ENCODE measurements around the gene BPGM.

The BPGM gene

GRCh38 chr7:134697205-134697886 is 50.7 kb downstream of the BPGM start:
- no peak for DNase-seq (ENCODE audit: low spot score)

DNA sequence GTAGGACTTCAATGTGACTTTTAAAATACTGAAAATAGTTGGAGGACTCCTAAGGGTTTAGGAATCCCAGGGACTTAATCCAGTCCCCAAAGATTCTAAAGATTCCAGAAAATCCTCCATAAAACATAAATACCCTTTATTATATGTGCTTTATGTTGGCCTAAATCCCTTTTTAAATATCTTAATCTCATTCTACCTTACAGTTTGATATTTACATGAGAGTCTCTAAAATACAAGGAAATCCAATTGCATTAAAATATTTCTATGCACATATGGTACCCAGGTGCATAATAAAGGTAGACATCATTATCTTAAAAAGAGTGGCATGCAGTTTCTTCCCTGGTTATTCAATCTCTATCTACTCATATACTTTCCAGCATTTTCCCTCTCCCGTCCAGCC is 51.8 kb downstream of the BPGM start:
- DNase-seq (ENCODE audit: low spot score), result no peak

DNA sequence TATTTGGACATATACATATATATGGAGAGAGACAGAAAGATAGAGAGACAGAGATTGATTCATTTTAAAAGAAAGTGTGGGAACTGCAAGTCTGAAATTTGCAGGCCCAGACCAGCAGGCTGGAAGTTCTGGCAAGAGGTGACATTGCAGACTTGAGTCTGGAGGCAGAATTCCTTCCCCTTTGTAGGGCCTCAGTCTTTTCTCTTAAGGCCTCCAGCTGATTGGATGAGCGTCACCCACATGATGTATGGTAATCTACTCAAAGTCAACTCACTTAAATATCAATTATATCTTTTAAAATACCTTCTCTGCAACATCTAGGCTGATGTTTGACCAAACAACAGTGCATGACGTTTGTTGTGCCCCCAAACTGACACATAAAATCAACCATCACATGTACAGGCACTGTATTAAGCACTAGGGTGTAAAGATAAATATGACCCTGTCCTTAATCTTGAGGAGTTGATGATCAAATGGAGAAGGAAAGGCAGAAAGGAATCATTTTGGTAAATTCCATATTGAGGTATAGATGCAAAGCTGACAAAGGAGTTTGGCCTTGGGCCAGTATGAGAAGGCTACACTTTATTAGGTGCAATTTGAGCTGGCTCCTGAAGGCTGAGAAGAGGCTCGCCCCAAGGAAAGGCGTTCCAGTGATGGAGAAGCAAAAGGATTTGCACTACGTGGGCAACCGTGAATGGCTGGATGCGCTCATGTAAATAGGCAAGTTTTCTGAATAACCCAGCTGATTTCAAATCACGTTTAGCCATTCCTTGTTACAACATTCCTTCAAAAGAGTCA is 52.6 kb downstream of the BPGM start:
- no peak for DNase-seq (ENCODE audit: low spot score)

DNA sequence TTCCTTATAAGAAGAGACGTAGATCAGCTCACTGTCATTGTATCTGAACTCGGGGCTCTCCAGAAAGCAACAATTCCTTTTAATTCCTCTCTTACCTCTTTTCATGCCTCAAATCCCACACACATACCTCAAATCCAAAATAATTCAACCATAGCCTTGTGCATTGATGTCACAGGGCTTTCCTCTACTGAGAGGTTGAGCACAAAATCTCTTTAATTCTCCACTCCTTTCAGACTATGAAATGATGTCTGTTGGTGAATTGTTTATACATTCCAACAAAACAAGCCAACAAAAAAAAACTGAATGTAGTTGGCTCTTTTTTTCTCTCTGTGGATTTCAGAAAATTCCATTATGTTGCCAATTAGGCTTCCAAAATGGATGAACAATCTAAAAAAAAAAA is 53.2 kb downstream of the BPGM start:
- no peak for DNase-seq (ENCODE audit: low spot score)

- peak; percentile 37 for DNase-seq (ENCODE audit: low spot score)
Observed at GRCh38 chr7:134701272-134701671, 54.6 kb downstream of the BPGM start.

GRCh38 chr7:134702366-134703240 is 56.0 kb downstream of the BPGM start:
- no peak for DNase-seq (ENCODE audit: low spot score)

GRCh38 chr7:134703241-134703594 is 56.6 kb downstream of the BPGM start:
- no peak for DNase-seq (ENCODE audit: low spot score)

GRCh38 chr7:134703782-134704181 is 57.1 kb downstream of the BPGM start:
- no peak for DNase-seq (ENCODE audit: low spot score)

DNA sequence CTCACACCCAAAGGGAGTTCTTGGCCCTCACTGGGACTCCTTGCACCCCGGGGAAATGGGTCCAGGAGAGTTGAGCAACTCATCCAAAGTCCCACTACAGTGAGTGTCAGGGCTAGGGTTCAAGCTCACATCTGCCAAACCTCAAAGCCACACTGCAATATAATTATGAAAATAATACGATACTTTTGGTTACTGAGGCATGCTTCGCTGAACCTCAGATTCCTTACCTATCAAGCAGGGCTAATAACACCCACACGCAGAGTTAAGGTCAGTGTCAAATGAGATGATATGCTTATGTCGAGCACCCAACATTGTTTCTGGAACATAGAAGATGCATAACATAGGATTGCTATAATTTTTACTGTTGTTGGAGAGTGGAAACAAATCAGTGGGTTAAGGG is 58.2 kb downstream of the BPGM start:
- DNase-seq (ENCODE audit: low spot score), result no peak

- DNase-seq (ENCODE audit: low spot score), result no peak
Observed at GRCh38 chr7:134705716-134706115, 59.1 kb downstream of the BPGM start.

GRCh38 chr7:134706468-134706867 is 59.8 kb downstream of the BPGM start:
- no peak for DNase-seq (ENCODE audit: low spot score)

- no peak for DNase-seq (ENCODE audit: low spot score)
Observed at GRCh38 chr7:134707663-134708378, 61.2 kb downstream of the BPGM start.

GRCh38 chr7:134708692-134709091 is 62.0 kb downstream of the BPGM start:
- no peak for DNase-seq (ENCODE audit: low spot score)

DNA sequence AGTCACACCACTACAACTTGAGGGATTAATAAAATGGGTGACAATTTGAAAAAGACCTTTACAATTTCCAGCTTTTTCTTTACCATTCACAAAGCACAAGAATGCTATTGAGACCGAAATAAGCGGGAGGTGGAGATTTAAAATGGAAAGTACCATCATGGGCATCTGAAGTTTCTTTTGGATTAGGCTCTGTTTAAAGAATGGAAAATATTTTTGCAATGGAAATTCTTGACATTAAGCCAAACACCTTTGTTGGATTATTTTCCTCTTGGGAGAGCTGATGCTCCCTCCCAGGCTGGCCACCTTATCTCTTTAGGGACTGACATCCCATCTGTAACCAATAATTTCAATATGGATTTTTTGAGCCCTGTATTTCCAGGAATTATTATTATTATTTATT is 62.5 kb downstream of the BPGM start:
- DNase-seq (ENCODE audit: low spot score), result no peak

DNA sequence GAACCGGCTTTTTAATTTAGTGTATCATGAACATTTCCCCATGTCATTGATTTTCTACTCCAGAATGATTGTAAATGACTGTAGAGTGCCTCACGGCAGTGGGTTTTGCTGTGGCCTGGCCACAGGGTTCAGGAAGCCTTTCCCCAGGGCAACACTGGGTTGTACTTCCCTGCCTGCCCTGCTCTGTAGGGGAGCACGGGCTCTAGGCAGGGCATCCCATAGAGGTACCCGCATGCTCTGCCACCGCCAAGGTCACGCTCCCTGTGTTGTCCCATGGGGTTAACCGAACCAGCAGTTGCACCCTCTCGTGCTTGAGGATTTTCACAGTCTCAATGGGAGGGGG is 63.8 kb downstream of the BPGM start:
- DNase-seq (ENCODE audit: low spot score), result no peak

DNA sequence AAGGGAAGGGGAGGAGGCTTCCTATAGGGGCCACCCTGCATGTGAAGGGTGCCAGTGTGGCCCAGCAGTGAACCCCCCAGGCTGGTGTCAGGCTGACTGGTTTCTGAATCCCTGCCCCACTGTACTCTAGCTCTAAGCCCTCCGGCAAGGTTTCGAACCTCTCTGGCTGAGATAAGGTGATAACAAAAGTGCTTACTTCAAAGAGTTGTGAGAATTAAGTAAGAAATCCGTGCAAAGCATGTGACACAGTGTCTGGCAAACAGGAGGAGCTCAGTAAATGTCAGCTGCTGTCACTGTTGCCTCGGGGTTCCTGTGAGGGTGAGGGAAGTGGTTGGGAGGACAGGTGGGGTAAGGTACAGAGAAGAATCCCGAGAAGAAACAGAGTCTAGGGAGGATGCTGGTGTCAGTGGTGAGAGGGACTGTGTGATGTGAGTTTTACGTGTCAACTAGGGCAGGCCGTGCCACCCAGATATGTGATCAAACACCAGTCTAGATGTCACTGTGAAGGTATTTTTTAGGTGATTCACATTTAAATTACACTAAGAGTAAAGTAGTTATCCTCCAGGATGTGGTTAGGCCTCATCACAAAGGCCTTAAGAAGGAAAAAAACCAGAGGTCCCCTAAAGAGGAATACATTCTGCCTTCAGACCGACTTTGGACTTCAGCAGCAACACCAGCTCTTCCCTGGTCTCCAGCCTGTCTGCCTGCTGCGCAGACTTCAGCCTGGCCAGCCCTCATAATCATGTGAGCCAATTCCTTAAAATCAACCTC is 64.4 kb downstream of the BPGM start:
- peak; percentile 11 for DNase-seq (ENCODE audit: low spot score)

DNA sequence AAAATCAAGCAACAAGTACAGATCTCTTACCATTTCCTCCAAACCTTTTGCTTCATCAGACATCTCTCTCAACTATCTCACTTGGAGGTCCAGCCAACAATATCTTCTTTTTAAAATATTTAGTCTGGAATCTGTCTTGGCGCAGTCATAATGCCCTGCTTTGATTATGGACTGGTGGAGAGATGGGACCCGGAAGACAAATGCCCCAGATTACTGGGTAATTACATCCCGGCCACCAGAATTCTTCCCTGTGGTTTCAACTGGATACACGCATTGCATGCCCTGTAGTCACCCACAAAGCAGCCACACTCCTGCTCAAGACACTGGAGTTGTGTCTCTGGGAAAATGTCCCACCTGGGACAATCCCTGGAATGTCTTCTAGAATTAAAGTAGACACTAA is 65.5 kb downstream of the BPGM start:
- no peak for DNase-seq (ENCODE audit: low spot score)

- no peak for DNase-seq (ENCODE audit: low spot score)
Observed at GRCh38 chr7:134714470-134715205, 68.0 kb downstream of the BPGM start.

DNA sequence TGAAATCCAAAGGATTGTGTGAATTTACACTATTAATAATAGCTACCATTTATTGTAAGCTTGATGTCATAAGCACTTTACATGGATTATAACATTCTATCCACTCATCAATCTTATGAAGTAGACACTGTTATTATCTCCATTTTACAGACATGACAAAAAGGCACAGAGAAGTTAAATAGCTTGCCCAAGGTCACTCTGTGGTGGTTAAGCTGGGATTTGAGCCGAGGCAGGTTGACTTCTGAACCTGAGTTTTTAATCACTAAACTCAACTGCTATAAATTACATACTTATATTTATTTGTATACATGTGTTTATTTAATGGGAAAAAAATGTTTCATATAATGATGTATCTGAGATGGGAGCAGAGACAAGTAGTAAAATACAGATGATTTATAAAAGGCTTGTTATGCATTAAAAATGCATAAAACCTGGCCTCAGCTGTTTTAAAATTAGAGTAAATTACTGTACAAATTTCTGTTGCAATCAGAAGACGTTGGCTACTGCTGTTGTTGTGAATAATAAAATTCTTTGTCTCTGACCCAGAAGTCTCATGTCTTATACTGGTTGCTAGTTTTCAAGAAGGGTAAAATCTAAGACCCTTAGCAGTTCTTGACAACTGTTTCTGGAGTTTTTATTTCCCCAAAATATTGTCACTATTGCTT is 71.7 kb downstream of the BPGM start:
- no peak for DNase-seq (ENCODE audit: low spot score)
